H9 (cell line): Measurements from ENCODE around the gene HPCAL1. TPM values are rescaled to one million over a fixed set of nuclear protein-coding genes. Genes with fewer than 3 reads are reported as not detected.

Source experiments
- DNase-seq: peaks from one replicate; pipeline ENCODE4 v3.0.0-alpha.2; 2017
- H2AFZ ChIP-seq: one replicate; pipeline ENCODE4 v1.6.1; 2013; ENCODE audit warnings: mild to moderate bottlenecking, low read length, control low read depth, moderate library complexity
- H2AK5ac ChIP-seq: 2 replicates; pipeline ENCODE4 v1.6.1; 2013; ENCODE audit warnings: low read length, control low read depth, mixed read lengths; ENCODE audit not compliant: insufficient read length
- H2BK120ac ChIP-seq: one replicate; pipeline ENCODE4 v1.6.1; 2013; ENCODE audit warnings: low read depth, mild to moderate bottlenecking, low read length, control low read depth, inconsistent platforms; ENCODE audit not compliant: poor library complexity, severe bottlenecking
- H2BK12ac ChIP-seq: 2 replicates; pipeline ENCODE4 v1.6.1; 2013; ENCODE audit warnings: low read length, control low read depth, mixed read lengths, low read depth; ENCODE audit not compliant: insufficient read length
- H2BK15ac ChIP-seq: 2 replicates; pipeline ENCODE4 v1.6.1; 2013; ENCODE audit warnings: low read depth, low read length, control low read depth
- H2BK20ac ChIP-seq: one replicate; pipeline ENCODE4 v1.6.1; 2013; ENCODE audit warnings: low read depth, mild to moderate bottlenecking, low read length, control low read depth, inconsistent platforms; ENCODE audit not compliant: poor library complexity, severe bottlenecking
- H2BK5ac ChIP-seq: 2 replicates; pipeline ENCODE4 v1.6.1; 2013; ENCODE audit warnings: low read length, control low read depth, mixed read lengths; ENCODE audit not compliant: insufficient read length
- H3K14ac ChIP-seq: 2 replicates; pipeline ENCODE4 v1.6.1; 2013; ENCODE audit warnings: low read length, control low read depth; ENCODE audit not compliant: insufficient read depth
- H3K18ac ChIP-seq: 2 replicates; pipeline ENCODE4 v1.6.1; 2013; ENCODE audit warnings: low read depth, mild to moderate bottlenecking, mixed read lengths, low read length, control low read depth; ENCODE audit not compliant: insufficient read length
- H3K23ac ChIP-seq: 2 replicates; pipeline ENCODE4 v1.6.1; 2013; ENCODE audit warnings: low read length, control low read depth, mixed read lengths, low read depth; ENCODE audit not compliant: insufficient read length
- H3K23me2 ChIP-seq: 2 replicates; pipeline ENCODE4 v1.6.1; 2013; ENCODE audit warnings: low read depth, mild to moderate bottlenecking, mixed read lengths, low read length, control low read depth; ENCODE audit not compliant: insufficient read length, poor library complexity, severe bottlenecking
- H3K27ac ChIP-seq: 2 replicates; pipeline ENCODE4 v1.5.1; 2013; ENCODE audit warnings: low read length, control low read depth, mixed read lengths, low read depth; ENCODE audit not compliant: insufficient read length
- H3K27me3 ChIP-seq: 2 replicates; pipeline ENCODE4 v1.6.1; 2013; ENCODE audit warnings: low read length, control low read depth, inconsistent platforms; ENCODE audit not compliant: insufficient read depth
- H3K4ac ChIP-seq: 2 replicates; pipeline ENCODE4 v1.6.1; 2013; ENCODE audit warnings: low read depth, mild to moderate bottlenecking, control low read depth, inconsistent platforms, low read length, moderate library complexity
- H3K4me1 ChIP-seq: 2 replicates; pipeline ENCODE4 v1.6.1; 2013; ENCODE audit warnings: low read length, control low read depth, inconsistent platforms; ENCODE audit not compliant: insufficient read depth
- H3K4me2 ChIP-seq: 2 replicates; pipeline ENCODE4 v1.6.1; 2013; ENCODE audit warnings: low read length, control low read depth, mixed read lengths; ENCODE audit not compliant: insufficient read length, insufficient read depth
- H3K56ac ChIP-seq: 2 replicates; pipeline ENCODE4 v1.6.1; 2013; ENCODE audit warnings: low read depth, mild to moderate bottlenecking, mixed read lengths, low read length, control low read depth; ENCODE audit not compliant: insufficient read length
- H3K79me1 ChIP-seq: 2 replicates; pipeline ENCODE4 v1.6.1; 2013; ENCODE audit warnings: low read depth, mild to moderate bottlenecking, moderate library complexity, low read length, control low read depth, inconsistent platforms; ENCODE audit not compliant: insufficient read depth, poor library complexity, severe bottlenecking
- H3K79me2 ChIP-seq: 2 replicates; pipeline ENCODE4 v1.6.1; 2013; ENCODE audit warnings: low read length, control low read depth, inconsistent platforms; ENCODE audit not compliant: insufficient read depth
- H3K9ac ChIP-seq: 2 replicates; pipeline ENCODE4 v1.6.1; 2013; ENCODE audit warnings: low read length, control low read depth, mixed read lengths; ENCODE audit not compliant: insufficient read length; ENCODE audit errors: extremely low read depth
- H3K9me3 ChIP-seq: one replicate; pipeline ENCODE4 v1.6.1; 2013; ENCODE audit warnings: low read depth, low read length, inconsistent platforms; ENCODE audit not compliant: control insufficient read depth
- H3T11ph ChIP-seq: one replicate; pipeline ENCODE4 v1.6.1; 2013; ENCODE audit warnings: mild to moderate bottlenecking, low read length, control low read depth, inconsistent platforms
- H4K20me1 ChIP-seq: one replicate; pipeline ENCODE4 v1.6.1; 2013; ENCODE audit not compliant: control insufficient read depth, insufficient read length, insufficient read depth
- H4K5ac ChIP-seq: 2 replicates; pipeline ENCODE4 v1.6.1; 2013; ENCODE audit warnings: low read depth, mild to moderate bottlenecking, mixed read lengths, low read length, control low read depth; ENCODE audit not compliant: insufficient read length
- H4K8ac ChIP-seq: replicated peaks from 2 replicates; pipeline ENCODE4 v1.6.1; 2013; ENCODE audit warnings: low read length, control low read depth, mixed read lengths, low read depth; ENCODE audit not compliant: insufficient read length
- H4K91ac ChIP-seq: 2 replicates; pipeline ENCODE4 v1.6.1; 2013; ENCODE audit warnings: low read depth, mild to moderate bottlenecking, moderate library complexity, mixed read lengths, low read length, control low read depth; ENCODE audit not compliant: insufficient read length
- H3K27ac Mint-ChIP-seq, 3 experiments: 2 replicates in 2 of 3; 3 replicates in 1 of 3; pipeline ENCODE4 v1.8.0; 2020 to 2021; ENCODE audit warnings: mixed read lengths in 3 of 3, mild to moderate bottlenecking in 1 of 3, moderate library complexity in 1 of 3
- H3K27me3 Mint-ChIP-seq: 2 replicates; pipeline ENCODE4 v1.8.0; 2021; ENCODE audit warnings: low read depth, mild to moderate bottlenecking, moderate library complexity, mixed read lengths
- H3K36me3 Mint-ChIP-seq, 3 experiments: 2 replicates in 2 of 3; 3 replicates in 1 of 3; pipeline ENCODE4 v1.8.0; 2020 to 2021; ENCODE audit warnings: low read depth in 3 of 3, mixed read lengths in 3 of 3; ENCODE audit not compliant: insufficient read depth in 1 of 3
- H3K4me1 Mint-ChIP-seq, 2 experiments: 2 replicates each; pipeline ENCODE4 v1.8.0; 2020; ENCODE audit warnings: mixed read lengths in 2 of 2
- H3K4me3 Mint-ChIP-seq, 2 experiments: 2 replicates in 1 of 2; 3 replicates in 1 of 2; pipeline ENCODE4 v1.8.0; 2020 to 2021; ENCODE audit warnings: mild to moderate bottlenecking in 2 of 2, mixed read lengths in 2 of 2, moderate library complexity in 1 of 2
- H3K9me3 Mint-ChIP-seq, 2 experiments: 2 replicates in 1 of 2; 3 replicates in 1 of 2; pipeline ENCODE4 v1.8.0; 2020; ENCODE audit warnings: mild to moderate bottlenecking in 2 of 2, mixed read lengths in 2 of 2, moderate library complexity in 1 of 2
- WGBS: extraction: QIAGEN DNeasy Blood & Tissue Kit; methylation state at CpG from one replicate; pipeline ENCODE4 v1.1.7; 2013; ENCODE audit warnings: missing lambda C conversion rate, low lambda C conversion rate, mixed read lengths; ENCODE audit not compliant: insufficient read length; ENCODE audit errors: extremely low coverage; 5-methylcytosine and 5-hydroxymethylcytosine counted together
- total RNA-seq: library from RNA; stranded (reverse); gene quantifications from 2 replicates; pipeline ENCODE4 v1.2.1, GENCODE V29; 2021
- TF ChIP-seq, protein P1 (sequence below): fragments of 200-600 bp; sonication (generic); conservative IDR thresholded peaks from 3 replicates; pipeline ENCODE4 v1.8.0; 2021; ENCODE audit warnings: antibody characterized with exemption, mild to moderate bottlenecking

Gene HPCAL1
- total RNA-seq, 1 experiment from 2014 or later, result 4.7 TPM

DNA sequence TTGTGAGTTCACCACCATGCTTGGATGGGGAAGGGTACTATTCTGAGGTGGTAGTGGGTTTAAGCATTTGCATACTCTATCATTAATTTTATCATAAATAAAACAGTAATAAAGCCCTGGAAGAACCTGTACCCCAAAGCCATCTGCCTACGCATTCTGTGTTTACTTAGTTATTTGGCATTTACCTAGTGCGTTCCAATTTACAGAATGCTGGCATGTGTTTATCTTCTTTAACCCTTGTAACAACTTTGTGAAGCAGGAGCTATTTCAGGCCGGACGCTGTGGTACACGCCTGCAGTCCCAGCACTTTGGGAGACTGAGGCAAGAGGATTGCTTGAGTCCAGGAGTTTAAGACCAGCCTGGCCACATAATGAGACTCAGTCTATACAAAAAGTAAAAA lies 163.2 kb downstream of the HPCAL1 start:
- Histone ChIP-seq H3K4ac (no peak overlapping the region), H4K5ac (no peak overlapping the region), H2BK5ac (no peak overlapping the region), H3K4me2 (no peak overlapping the region), H3K56ac (no peak overlapping the region), H2BK12ac (no peak overlapping the region), H2BK120ac (no peak overlapping the region), H2AFZ (no peak overlapping the region), H3K23ac (no peak overlapping the region), H3K27ac (no peak overlapping the region), H3K9ac (no peak overlapping the region), H4K8ac (no peak overlapping the region), H4K20me1 (no peaks in the 10 kb centered on the region), H3T11ph (no peak overlapping the region), H3K14ac (no peak overlapping the region), H3K4me1 (no peaks in the 10 kb centered on the region), H3K23me2 (no peaks in the 10 kb centered on the region), H4K91ac (no peak overlapping the region), H3K18ac (no peak overlapping the region), H2BK20ac (no peak overlapping the region), H3K9me3 (no peaks in the 10 kb centered on the region), H3K79me1 (no peaks in the 10 kb centered on the region), H3K79me2 (no peaks in the 10 kb centered on the region), H3K27me3 (no peaks in the 10 kb centered on the region), H2BK15ac (no peak overlapping the region), H2AK5ac (no peak overlapping the region)
- no CpG with 5 or more reads among the region's 5 CpGs for WGBS
- no peak overlapping the region; a peak in 1 of 7 replicates for H3K27ac Mint-ChIP-seq
- DNase-seq, result no peak
- no peaks in the 10 kb centered on the region; the same call in 1 of the 2 replicates for H3K27me3 Mint-ChIP-seq
- H3K4me3 Mint-ChIP-seq, result no peak overlapping the region
- TF ChIP-seq, protein P1, sequence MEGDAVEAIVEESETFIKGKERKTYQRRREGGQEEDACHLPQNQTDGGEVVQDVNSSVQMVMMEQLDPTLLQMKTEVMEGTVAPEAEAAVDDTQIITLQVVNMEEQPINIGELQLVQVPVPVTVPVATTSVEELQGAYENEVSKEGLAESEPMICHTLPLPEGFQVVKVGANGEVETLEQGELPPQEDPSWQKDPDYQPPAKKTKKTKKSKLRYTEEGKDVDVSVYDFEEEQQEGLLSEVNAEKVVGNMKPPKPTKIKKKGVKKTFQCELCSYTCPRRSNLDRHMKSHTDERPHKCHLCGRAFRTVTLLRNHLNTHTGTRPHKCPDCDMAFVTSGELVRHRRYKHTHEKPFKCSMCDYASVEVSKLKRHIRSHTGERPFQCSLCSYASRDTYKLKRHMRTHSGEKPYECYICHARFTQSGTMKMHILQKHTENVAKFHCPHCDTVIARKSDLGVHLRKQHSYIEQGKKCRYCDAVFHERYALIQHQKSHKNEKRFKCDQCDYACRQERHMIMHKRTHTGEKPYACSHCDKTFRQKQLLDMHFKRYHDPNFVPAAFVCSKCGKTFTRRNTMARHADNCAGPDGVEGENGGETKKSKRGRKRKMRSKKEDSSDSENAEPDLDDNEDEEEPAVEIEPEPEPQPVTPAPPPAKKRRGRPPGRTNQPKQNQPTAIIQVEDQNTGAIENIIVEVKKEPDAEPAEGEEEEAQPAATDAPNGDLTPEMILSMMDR, result no peak
- H3K9me3 Mint-ChIP-seq, result no peaks in the 10 kb centered on the region
- no peaks in the 10 kb centered on the region for H3K36me3 Mint-ChIP-seq
- 0 out of 4 replicates have a peak, but pooled peaks cover 0 to 3% of the 10 kb centered on the region in 2 experiments for H3K4me1 Mint-ChIP-seq
